Nephron (organoid): ENCODE data around the gene NCAM2.

Experiments used
- H3K27ac Mint-ChIP-seq, 3 experiments: 2 replicates each; pipeline ENCODE4 v1.8.0; 2020; ENCODE audit warnings: mixed read lengths in 3 of 3, mild to moderate bottlenecking in 2 of 3, moderate library complexity in 1 of 3
- H3K27me3 Mint-ChIP-seq: 2 replicates; pipeline ENCODE4 v1.8.0; 2021; ENCODE audit warnings: low read depth, mild to moderate bottlenecking, moderate library complexity, mixed read lengths
- H3K36me3 Mint-ChIP-seq: 2 replicates; pipeline ENCODE4 v1.8.0; 2020; ENCODE audit warnings: low read depth, mixed read lengths
- H3K4me1 Mint-ChIP-seq: 2 replicates; pipeline ENCODE4 v1.8.0; 2020; ENCODE audit warnings: mixed read lengths
- H3K4me3 Mint-ChIP-seq, 3 experiments: 2 replicates each; pipeline ENCODE4 v1.8.0; 2020; ENCODE audit warnings: mild to moderate bottlenecking in 3 of 3, mixed read lengths in 3 of 3, moderate library complexity in 2 of 3
- H3K9me3 Mint-ChIP-seq: 2 replicates; pipeline ENCODE4 v1.8.0; 2020; ENCODE audit warnings: mixed read lengths
- TF ChIP-seq, protein P1 (sequence below), 3 experiments: fragments of 200-600 bp; sonication (generic); IDR thresholded peaks; one replicate each; pipeline ENCODE4 v1.5.0; 2021; ENCODE audit warnings: antibody characterized with exemption in 3 of 3; ENCODE audit not compliant: unreplicated experiment in 3 of 3

The NCAM2 gene

DNA sequence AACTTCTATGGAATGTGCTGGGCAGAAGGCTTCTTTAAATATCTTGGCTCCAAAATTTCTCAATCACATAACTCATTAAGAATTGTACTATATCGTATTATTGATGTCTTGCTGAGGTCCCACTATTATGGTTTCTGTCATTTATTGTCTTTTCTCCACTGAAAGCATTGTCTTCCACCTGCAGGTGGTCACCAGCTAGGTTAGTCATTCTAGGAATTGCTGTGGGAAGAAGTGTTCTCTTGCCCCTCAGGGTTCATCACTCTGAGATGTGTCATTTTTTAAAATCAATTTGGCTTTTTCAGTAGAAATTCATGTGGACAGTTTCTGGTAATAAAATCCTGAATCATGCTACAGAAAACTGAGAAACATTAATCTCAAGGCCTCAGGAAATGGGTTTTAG, 66.1 kb downstream of the NCAM2 start:
- no peak overlapping the region for H3K4me3 Mint-ChIP-seq
- H3K27me3 Mint-ChIP-seq: no peaks in the 10 kb centered on the region
- H3K4me1 Mint-ChIP-seq: no peaks in the 10 kb centered on the region
- H3K36me3 Mint-ChIP-seq: no peaks in the 10 kb centered on the region
- H3K9me3 Mint-ChIP-seq: no peaks in the 10 kb centered on the region
- TF ChIP-seq, protein P1, sequence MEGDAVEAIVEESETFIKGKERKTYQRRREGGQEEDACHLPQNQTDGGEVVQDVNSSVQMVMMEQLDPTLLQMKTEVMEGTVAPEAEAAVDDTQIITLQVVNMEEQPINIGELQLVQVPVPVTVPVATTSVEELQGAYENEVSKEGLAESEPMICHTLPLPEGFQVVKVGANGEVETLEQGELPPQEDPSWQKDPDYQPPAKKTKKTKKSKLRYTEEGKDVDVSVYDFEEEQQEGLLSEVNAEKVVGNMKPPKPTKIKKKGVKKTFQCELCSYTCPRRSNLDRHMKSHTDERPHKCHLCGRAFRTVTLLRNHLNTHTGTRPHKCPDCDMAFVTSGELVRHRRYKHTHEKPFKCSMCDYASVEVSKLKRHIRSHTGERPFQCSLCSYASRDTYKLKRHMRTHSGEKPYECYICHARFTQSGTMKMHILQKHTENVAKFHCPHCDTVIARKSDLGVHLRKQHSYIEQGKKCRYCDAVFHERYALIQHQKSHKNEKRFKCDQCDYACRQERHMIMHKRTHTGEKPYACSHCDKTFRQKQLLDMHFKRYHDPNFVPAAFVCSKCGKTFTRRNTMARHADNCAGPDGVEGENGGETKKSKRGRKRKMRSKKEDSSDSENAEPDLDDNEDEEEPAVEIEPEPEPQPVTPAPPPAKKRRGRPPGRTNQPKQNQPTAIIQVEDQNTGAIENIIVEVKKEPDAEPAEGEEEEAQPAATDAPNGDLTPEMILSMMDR (IDR thresholded peaks at IDR 0.05; ENCODE audit: unreplicated experiment in 3 of 3): no peak
- H3K27ac Mint-ChIP-seq: no peak overlapping the region

DNA sequence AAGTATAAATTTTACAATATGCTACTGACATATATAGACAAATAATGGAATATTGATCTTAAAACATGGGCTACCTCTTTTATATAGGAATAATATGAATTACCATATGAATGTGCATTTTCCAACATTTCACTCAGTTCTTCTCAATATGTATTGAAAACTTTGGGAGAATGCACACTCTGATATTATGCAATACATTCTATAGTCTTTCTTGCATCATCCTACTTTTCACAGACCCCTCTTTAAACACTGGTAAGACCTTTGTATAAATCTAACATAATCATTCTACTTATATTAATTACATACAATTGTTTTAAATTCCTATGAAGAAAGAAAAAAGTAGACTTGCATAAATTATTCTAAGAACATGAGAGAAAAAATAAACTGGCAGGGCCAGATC, 69.2 kb downstream of the NCAM2 start:
- H3K27me3 Mint-ChIP-seq: no peaks in the 10 kb centered on the region
- no peaks in the 10 kb centered on the region for H3K9me3 Mint-ChIP-seq
- no peaks in the 10 kb centered on the region for H3K4me1 Mint-ChIP-seq
- TF ChIP-seq, protein P1 (IDR thresholded peaks at IDR 0.05; ENCODE audit: unreplicated experiment in 3 of 3): no peak
- no peaks in the 10 kb centered on the region for H3K36me3 Mint-ChIP-seq
- no peak overlapping the region for H3K27ac Mint-ChIP-seq
- H3K4me3 Mint-ChIP-seq: no peak overlapping the region

DNA sequence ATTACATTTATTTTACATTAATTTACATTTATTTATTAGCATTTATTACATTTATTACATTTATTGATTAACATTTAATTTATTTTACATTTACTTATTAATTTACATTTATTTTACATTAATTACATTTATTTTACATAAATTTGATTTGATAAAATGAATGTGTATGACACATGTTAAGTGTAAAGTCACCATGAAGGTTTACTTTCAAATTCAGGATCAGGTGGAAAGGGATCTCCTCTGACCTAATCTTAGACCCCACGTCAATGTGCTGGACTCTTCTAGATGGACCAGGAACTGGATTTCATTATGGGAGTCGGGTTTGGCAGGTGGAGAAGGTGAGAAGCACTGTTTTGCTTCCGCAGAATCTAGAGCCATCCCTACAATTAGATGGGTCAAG, 76.1 kb downstream of the NCAM2 start:
- Mint-ChIP-seq H3K9me3 (no peaks in the 10 kb centered on the region), H3K4me3 (no peak overlapping the region), H3K36me3 (no peaks in the 10 kb centered on the region), H3K27me3 (no peaks in the 10 kb centered on the region), H3K27ac (no peak overlapping the region), H3K4me1 (no peaks in the 10 kb centered on the region)
- TF ChIP-seq, protein P1 (IDR thresholded peaks at IDR 0.05; ENCODE audit: unreplicated experiment in 3 of 3): no peak

DNA sequence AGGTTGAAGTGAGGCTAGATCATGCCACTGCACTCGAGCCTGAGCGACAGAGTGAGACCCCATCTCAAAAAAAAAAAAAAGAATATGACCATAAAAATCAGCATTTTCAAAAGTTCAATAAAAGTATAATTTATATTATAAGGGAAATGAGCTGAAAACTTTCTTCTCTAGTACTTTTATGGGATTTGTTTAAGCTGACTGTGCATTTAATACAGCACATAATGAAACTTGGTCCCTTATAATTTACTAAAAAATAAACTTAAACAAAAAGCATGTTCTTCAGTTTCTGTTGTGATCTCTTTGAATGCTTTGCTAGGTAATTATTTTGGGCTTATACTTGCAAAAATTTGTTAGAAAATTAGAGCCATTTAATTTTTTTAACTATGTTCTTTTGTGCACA, 77.8 kb downstream of the NCAM2 start:
- TF ChIP-seq, protein P1 (IDR thresholded peaks at IDR 0.05; ENCODE audit: unreplicated experiment in 3 of 3): no peak
- Mint-ChIP-seq H3K4me3 (no peak overlapping the region), H3K9me3 (no peaks in the 10 kb centered on the region), H3K4me1 (no peaks in the 10 kb centered on the region), H3K27me3 (no peaks in the 10 kb centered on the region), H3K36me3 (no peaks in the 10 kb centered on the region), H3K27ac (no peak overlapping the region)

DNA sequence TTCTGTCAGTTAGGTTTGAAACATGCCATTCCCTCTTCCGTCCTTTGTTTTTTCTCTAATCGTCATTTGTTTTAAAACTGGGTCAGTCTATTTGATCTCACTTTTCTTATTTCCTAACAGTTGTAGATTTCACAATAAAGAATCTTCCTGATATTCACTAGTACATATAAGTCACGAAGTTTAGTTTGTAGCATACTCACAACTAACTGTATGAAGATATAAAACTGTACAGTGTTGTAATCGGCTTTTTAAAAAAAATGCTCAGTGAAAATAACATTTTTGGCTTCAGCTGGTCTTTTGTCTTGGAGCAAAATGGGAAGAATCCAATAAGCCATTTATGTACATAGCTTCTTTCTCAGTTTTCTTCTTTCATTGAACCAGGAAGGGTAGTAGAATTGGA, 78.3 kb downstream of the NCAM2 start:
- no peaks in the 10 kb centered on the region for H3K4me1 Mint-ChIP-seq
- H3K4me3 Mint-ChIP-seq: no peak overlapping the region
- no peaks in the 10 kb centered on the region for H3K27me3 Mint-ChIP-seq
- H3K9me3 Mint-ChIP-seq: no peaks in the 10 kb centered on the region
- TF ChIP-seq, protein P1 (IDR thresholded peaks at IDR 0.05; ENCODE audit: unreplicated experiment in 3 of 3): no peak
- no peaks in the 10 kb centered on the region for H3K36me3 Mint-ChIP-seq
- no peak overlapping the region for H3K27ac Mint-ChIP-seq

DNA sequence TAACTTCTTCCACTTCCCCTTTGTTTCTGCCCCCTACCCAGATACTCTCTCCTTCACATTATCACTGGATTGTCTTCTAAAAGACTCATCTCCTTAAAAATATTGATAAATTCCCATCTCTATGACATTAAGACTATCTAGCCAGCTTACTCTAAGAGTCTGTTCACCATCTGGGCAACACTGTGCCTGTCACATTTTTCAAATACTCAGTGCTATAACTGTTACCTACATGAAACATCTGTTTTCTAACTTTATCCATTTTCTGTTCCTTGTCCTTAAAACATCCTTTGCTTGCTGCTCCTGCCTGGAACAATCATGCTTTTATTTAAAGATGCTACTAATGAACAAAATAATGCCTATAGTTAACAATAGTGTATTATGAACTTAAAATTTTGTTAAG, 81.4 kb downstream of the NCAM2 start:
- Mint-ChIP-seq H3K4me1 (no peaks in the 10 kb centered on the region), H3K36me3 (no peaks in the 10 kb centered on the region), H3K4me3 (no peak overlapping the region), H3K27ac (no peak overlapping the region), H3K27me3 (no peaks in the 10 kb centered on the region), H3K9me3 (no peaks in the 10 kb centered on the region)
- TF ChIP-seq, protein P1 (IDR thresholded peaks at IDR 0.05; ENCODE audit: unreplicated experiment in 3 of 3): no peak
